Measurements from ENCODE around the gene KIF13A.

DNA sequence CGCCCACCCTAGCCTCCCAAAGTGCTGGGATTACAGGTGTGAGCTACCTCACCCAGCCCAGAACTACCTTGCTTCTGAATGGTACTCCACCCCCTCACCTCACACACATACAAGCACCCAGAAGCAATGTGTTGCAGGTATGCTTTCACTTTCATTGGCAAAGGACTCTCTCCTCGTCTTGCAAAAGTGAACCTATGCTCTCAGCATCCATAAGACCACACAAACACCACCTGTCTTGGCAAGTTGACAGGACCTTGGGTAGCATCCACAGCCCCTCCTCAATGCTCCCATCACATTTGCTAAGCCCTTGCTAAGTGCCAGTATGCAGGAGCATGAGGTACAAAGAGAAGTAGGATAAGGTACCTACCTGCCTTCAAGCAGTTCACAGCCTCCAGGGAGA, 3.7 kb downstream of the KIF13A start:
- TF ChIP-seq EZH2 (IDR thresholded peaks at IDR 0.05) (no peak), POLR2AphosphoS5 (IDR thresholded peaks at IDR 0.05; ENCODE audit: borderline replicate concordance, low read depth, low read length) (no peak)

Measured in SK-N-MC (cell line).